GM21737 (cell line): ENCODE results near the gene FCN3.

Experiments used
- ATAC-seq: cut with Tn5 transposase; IDR thresholded peaks from one replicate; pipeline ENCODE4 v1.9.1; 2021; ENCODE audit warnings: mild to moderate bottlenecking, moderate library complexity; ENCODE audit not compliant: unreplicated experiment

Gene FCN3

GRCh38 chr1:27361044-27361402 is 13.6 kb downstream of the FCN3 start:
- no peak for ATAC-seq

- ATAC-seq, result no peak
These were observed 14.2 kb downstream of the FCN3 start for GRCh38 chr1:27360159-27361043.

- ATAC-seq, result no peak
These were observed 14.8 kb downstream of the FCN3 start for GRCh38 chr1:27359822-27360158.

- ATAC-seq, result no peak
These were observed 15.7 kb downstream of the FCN3 start for GRCh38 chr1:27358928-27359313.

GRCh38 chr1:27358038-27358927 is 16.3 kb downstream of the FCN3 start:
- ATAC-seq, result no peak

- ATAC-seq, result no peak
These were observed 17.2 kb downstream of the FCN3 start for GRCh38 chr1:27357281-27358037.

GRCh38 chr1:27356619-27357280 is 17.9 kb downstream of the FCN3 start:
- no peak for ATAC-seq

GRCh38 chr1:27356277-27356618 is 18.4 kb downstream of the FCN3 start:
- no peak for ATAC-seq

- no peak for ATAC-seq
These were observed 18.9 kb downstream of the FCN3 start for GRCh38 chr1:27355683-27356082.

- no peak for ATAC-seq
These were observed 21.0 kb downstream of the FCN3 start for GRCh38 chr1:27353629-27354028.

- no peak for ATAC-seq
These were observed 21.5 kb downstream of the FCN3 start for GRCh38 chr1:27353166-27353565.

- ATAC-seq, result no peak
These were observed 23.0 kb downstream of the FCN3 start for GRCh38 chr1:27351541-27352107.

- no peak for ATAC-seq
These were observed 23.7 kb downstream of the FCN3 start for GRCh38 chr1:27350663-27351540.

- ATAC-seq, result no peak
These were observed 24.6 kb downstream of the FCN3 start for GRCh38 chr1:27349784-27350662.

- ATAC-seq, result no peak
These were observed 25.5 kb downstream of the FCN3 start for GRCh38 chr1:27348861-27349783.

GRCh38 chr1:27346991-27347624 is 27.5 kb downstream of the FCN3 start:
- ATAC-seq, result no peak

GRCh38 chr1:27346357-27346756 is 28.3 kb downstream of the FCN3 start:
- no peak for ATAC-seq
